RWPE1 (cell line): ENCODE measurements around the gene WAPL.

Experiments
- CTCF ChIA-PET: fragments of 350-600 bp; sonication (Branson Sonifier 250); formaldehyde crosslinking; extraction: SDS; loops from one replicate; lab custom pipeline; 2021; lab: Yijun Ruan, JAX
- POLR2A ChIA-PET: fragments of 400-600 bp; formaldehyde crosslinking; extraction: SDS; loops from one replicate; lab custom pipeline; 2020; ENCODE audit warnings: antibody characterized with exemption; ENCODE audit not compliant: low non-redundant PET; lab: Yijun Ruan, JAX
- DNase-seq: peaks from one replicate; pipeline ENCODE4 v3.0.0; 2012; ENCODE audit warnings: low spot score
- H3K27ac ChIP-seq: fragments of 450-650 bp; 2 replicates; pipeline ENCODE4 v1.5.1; 2017
- TF ChIP-seq, protein P1 (sequence below): fragments of 450-650 bp; conservative IDR thresholded peaks from 2 replicates; pipeline ENCODE4 v1.5.1; 2017; ENCODE audit warnings: low read depth, mild to moderate bottlenecking

Gene WAPL

GRCh38 chr10:86411281-86411841, 110.2 kb downstream of the WAPL start:
- no peak for DNase-seq

DNA sequence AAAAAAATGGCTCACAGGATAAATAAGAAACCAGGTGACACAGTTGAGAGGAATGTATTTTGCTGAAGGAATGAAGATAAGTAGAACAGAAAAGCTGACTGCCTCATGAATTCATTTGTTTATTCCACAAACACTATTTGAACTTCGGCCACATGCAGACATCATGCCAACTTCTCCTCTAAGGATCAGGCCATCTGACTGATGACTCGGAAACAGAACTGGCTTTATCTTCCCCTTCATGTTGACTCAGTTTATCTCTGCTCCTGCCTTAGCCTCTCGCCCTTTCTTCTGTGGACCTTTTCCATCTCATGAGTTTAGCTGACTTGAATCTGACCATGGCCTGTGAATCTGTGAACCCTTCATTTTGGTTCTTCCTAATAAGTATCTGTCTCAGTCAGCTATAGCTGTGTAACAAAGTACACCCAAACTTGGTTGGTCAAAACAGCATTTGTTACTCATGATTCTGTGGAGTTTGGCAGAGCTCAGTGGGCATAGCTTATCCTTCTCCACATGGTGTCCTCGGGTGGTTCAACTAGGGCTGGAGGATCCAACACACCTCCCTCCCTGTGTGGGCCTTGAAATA, 111.0 kb downstream of the WAPL start:
- ChIA-PET CTCF (interaction anchor here (0.9 to 1.1 kb wide), 2 partner anchors 9 to 11 kb away, joined by 3 read pairs; no protein-coding TSS in a partner anchor), POLR2A (interaction anchor here (0.5 kb wide), 1 partner anchor 202 kb away, joined by 3 read pairs; no protein-coding TSS in a partner anchor)
- peak; percentile 63 for DNase-seq
- no peak overlapping the region for H3K27ac ChIP-seq
- TF ChIP-seq, protein P1, sequence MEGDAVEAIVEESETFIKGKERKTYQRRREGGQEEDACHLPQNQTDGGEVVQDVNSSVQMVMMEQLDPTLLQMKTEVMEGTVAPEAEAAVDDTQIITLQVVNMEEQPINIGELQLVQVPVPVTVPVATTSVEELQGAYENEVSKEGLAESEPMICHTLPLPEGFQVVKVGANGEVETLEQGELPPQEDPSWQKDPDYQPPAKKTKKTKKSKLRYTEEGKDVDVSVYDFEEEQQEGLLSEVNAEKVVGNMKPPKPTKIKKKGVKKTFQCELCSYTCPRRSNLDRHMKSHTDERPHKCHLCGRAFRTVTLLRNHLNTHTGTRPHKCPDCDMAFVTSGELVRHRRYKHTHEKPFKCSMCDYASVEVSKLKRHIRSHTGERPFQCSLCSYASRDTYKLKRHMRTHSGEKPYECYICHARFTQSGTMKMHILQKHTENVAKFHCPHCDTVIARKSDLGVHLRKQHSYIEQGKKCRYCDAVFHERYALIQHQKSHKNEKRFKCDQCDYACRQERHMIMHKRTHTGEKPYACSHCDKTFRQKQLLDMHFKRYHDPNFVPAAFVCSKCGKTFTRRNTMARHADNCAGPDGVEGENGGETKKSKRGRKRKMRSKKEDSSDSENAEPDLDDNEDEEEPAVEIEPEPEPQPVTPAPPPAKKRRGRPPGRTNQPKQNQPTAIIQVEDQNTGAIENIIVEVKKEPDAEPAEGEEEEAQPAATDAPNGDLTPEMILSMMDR, result no peak

More at GRCh38 chr10:86411281-86411841, 110.2 kb downstream of the WAPL start:
- TF ChIP-seq, protein P1, result no peak
- POLR2A ChIA-PET, result no interaction called here
- H3K27ac ChIP-seq, result no peak overlapping the region
- CTCF ChIA-PET, result interaction anchor here (0.6 to 1.1 kb wide), 2 partner anchors 11 kb away, joined by 3 read pairs; no protein-coding TSS in a partner anchor

DNA sequence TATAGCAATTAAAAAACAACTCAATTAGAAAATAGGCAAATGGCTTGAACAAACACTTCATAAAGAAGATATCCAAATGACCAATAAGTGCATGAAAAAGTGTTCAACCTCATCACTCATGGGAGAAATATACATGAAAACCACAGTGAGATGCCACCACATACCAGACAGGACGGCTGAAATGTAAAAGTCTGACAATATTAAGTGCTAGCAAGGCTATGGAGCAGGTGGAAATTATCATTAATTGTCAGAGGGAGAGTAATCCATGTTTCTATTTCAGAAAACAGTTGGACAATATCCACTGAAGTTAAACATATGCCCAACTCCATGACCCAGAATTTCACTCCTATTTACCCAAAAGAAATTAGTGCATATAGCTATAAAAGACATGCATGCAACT, 112.4 kb downstream of the WAPL start:
- ChIA-PET POLR2A (no interaction called here), CTCF (interaction anchor here (1.2 kb wide), 1 partner anchor 9 kb away, joined by 5 read pairs; no protein-coding TSS in a partner anchor)
- TF ChIP-seq, protein P1, result no peak
- no peak overlapping the region for H3K27ac ChIP-seq
- DNase-seq, result no peak

DNA sequence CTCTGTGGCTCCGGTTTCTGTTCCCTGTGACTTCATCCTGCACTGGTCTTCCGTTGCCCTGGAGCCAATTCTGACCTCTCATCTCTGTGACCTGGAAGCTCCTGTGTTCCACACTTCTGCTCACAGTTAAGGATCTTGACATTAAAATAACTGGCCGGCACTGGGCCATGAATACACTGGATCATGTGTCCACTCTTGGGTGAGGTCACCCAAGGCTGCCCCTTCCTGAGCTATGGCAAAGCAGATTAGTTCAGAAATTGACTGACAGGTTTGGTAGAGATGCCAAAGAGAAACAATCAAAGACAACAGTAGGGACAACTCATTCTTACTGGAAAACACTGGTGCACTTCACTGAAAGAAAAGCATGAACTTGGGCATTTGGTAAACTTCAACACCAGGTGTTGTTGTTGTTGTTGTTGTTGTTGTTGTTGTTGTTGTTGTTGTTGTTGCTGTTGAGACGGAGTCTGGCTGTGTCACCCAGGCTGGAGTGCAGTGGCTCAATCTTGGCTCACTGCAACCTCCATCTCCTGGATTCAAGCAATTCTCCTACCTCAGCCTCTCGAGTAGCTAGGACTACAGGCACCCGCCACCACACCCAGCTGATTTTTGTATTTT, 118.3 kb downstream of the WAPL start:
- H3K27ac ChIP-seq, result no peak overlapping the region
- ChIA-PET POLR2A (interaction anchor here (0.6 kb wide), 1 partner anchor 350 kb away, joined by 5 read pairs; no protein-coding TSS in a partner anchor), CTCF (interaction anchor here (0.7 kb wide), 1 partner anchor 1640 kb away, joined by 4 read pairs; no protein-coding TSS in a partner anchor)
- TF ChIP-seq, protein P1, result no peak
- DNase-seq, result no peak

DNA sequence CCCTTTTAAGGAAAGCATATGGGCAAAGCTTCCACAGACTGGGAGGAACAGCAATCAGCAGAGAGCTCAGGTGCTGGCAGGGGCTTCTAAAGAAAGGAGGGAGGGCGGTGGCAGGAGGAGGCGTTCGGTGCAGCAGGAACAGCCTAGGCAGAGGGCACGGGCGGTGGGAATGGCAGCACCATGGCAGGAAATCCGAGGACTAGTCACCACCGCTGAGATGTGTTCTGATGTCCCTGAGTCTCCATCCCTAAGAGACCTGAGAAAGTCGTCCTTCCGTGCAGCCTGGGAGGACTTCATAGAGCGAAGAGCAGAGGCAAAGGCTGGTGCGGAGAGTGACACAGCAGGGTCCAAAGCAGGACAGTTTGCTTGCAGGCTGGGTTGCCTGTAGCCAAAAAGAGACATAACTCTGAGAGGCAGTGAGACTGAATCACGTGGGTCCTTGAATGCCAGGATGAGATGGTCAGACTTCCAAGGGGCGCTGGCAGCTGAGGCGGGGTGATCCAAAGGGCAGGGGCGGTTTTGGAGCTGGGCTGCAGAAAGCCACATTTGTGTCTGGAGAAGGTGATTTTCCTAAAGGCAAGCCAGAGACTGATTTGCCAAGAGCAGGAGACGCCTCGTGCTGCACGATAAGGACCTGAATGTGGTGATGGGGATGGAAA, 119.2 kb downstream of the WAPL start:
- DNase-seq, result no peak
- no peak overlapping the region for H3K27ac ChIP-seq
- CTCF ChIA-PET, result interaction anchor here (0.6 to 1.0 kb wide), 4 partner anchors 11 to 1639 kb away, joined by 3 to 7 read pairs (median 5); no protein-coding TSS in a partner anchor
- TF ChIP-seq, protein P1, result no peak
- POLR2A ChIA-PET, result no interaction called here
